ENCODE data around the gene APOLD1.

- TF ChIP-seq, protein P1, sequence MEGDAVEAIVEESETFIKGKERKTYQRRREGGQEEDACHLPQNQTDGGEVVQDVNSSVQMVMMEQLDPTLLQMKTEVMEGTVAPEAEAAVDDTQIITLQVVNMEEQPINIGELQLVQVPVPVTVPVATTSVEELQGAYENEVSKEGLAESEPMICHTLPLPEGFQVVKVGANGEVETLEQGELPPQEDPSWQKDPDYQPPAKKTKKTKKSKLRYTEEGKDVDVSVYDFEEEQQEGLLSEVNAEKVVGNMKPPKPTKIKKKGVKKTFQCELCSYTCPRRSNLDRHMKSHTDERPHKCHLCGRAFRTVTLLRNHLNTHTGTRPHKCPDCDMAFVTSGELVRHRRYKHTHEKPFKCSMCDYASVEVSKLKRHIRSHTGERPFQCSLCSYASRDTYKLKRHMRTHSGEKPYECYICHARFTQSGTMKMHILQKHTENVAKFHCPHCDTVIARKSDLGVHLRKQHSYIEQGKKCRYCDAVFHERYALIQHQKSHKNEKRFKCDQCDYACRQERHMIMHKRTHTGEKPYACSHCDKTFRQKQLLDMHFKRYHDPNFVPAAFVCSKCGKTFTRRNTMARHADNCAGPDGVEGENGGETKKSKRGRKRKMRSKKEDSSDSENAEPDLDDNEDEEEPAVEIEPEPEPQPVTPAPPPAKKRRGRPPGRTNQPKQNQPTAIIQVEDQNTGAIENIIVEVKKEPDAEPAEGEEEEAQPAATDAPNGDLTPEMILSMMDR (IDR thresholded peaks at IDR 0.05), result no peak
- TF ChIP-seq POLR2A (IDR thresholded peaks at IDR 0.05), result no peak
Observed at GRCh38 chr12:12800406-12801180, 15.1 kb downstream of the APOLD1 start.
